Measurements from ENCODE around the gene C2orf80.

- TF ChIP-seq CTCF (IDR thresholded peaks at IDR 0.05; ENCODE audit: low read length): no peak
- no peak for TF ChIP-seq EZH2 (IDR thresholded peaks at IDR 0.05; ENCODE audit: borderline replicate concordance, low read length)
Observed at GRCh38 chr2:208182835-208183234, 7.0 kb downstream of the C2orf80 start.

Data from OCI-LY1 (cell line).